ENCODE results near the gene EVL. TPM values are rescaled to one million over a fixed set of nuclear protein-coding genes. Genes with fewer than 3 reads are reported as not detected.
A peak's percentile ranks its signal among the peaks of the same experiment; 100 is the strongest.

Gene EVL
- total and polyA plus RNA-seq, 2 donors (not counting 3 experiments of a cell fraction or from before 2014, with no cell fraction given) = 34.6 to 62.5 TPM

GRCh38 chr14:100138082-100138787 is 73.0 kb downstream of the EVL start:
- Histone ChIP-seq H3K9me1 (replicated peaks; ENCODE audit: control insufficient read depth, extremely low read depth, insufficient read depth, low read length) (no peaks in the 10 kb centered on the region), H3K9ac (replicated peaks; ENCODE audit: extremely low read depth, insufficient read depth, low read length) (no peak overlapping the region), H3K27ac (ENCODE audit: insufficient read depth, low read depth, low read length) (no peak overlapping the region), H4K20me1 (replicated peaks; ENCODE audit: control insufficient read depth, extremely low read depth, insufficient read depth, low read length) (no peaks in the 10 kb centered on the region), H3K27me3 (ENCODE audit: control insufficient read depth in 2 of 2, insufficient read depth in 2 of 2, low read length in 2 of 2) (no peaks in the 10 kb centered on the region), H3K4me2 (ENCODE audit: insufficient read depth, low read length) (no peak overlapping the region), H3K79me2 (ENCODE audit: control insufficient read depth, insufficient read depth, low read length) (no peaks in the 10 kb centered on the region), H3K4me3 (replicated peaks in 1 of 3; ENCODE audit: insufficient read depth in 1 of 3, low read depth in 1 of 3, low read length in 3 of 3) (no peak overlapping the region), H3K36me3 (ENCODE audit: control insufficient read depth in 2 of 2, extremely low read depth in 1 of 2, insufficient read depth in 2 of 2, low read length in 2 of 2) (peaks cover 0 to 3% of the 10 kb centered on the region in 2 experiments), H3K9me3 (replicated peaks; ENCODE audit: control insufficient read depth, insufficient read depth, low read length) (no peaks in the 10 kb centered on the region), H3K4me1 (ENCODE audit: control insufficient read depth, extremely low read depth, insufficient read depth, low read length) (peaks cover 30% of the 10 kb centered on the region), H2AFZ (ENCODE audit: low read depth, low read length) (no peak overlapping the region)
- ChIA-PET CTCF (interaction anchor here (1.2 kb wide), 1 partner anchor 55 kb away, joined by 4 read pairs; no protein-coding TSS in a partner anchor), POLR2A (interaction anchor here (0.5 kb wide), 1 partner anchor 1385 kb away, joined by 3 read pairs; no protein-coding TSS in a partner anchor)
- DNase-seq (ENCODE audit: low read depth, low spot score) (no peak), FAIRE-seq (peak; percentile 60)
- dilution Hi-C loops (cut with MboI; ENCODE audit: extremely low pct_ligation_motif_present, low sequenced_read_pairs) (no loop called here), intact Hi-C loops (cut with micrococcal nuclease) (no loop called here)
- no peak for TF ChIP-seq POLR2A (IDR thresholded peaks at IDR 0.05; ENCODE audit: low read depth, low read length)
- TF ChIP-seq FOS (IDR thresholded peaks at IDR 0.05; ENCODE audit: borderline replicate concordance, insufficient read depth, low read length) = no peak
- TF ChIP-seq POLR2AphosphoS5 (IDR thresholded peaks at IDR 0.05; ENCODE audit: insufficient read depth, low read depth, low read length) = no peak
- no peak for TF ChIP-seq CTCF (IDR thresholded peaks at IDR 0.05; ENCODE audit: extremely low read depth in 1 of 2, insufficient read depth in 1 of 2, low read depth in 1 of 2, low read length in 2 of 2)
- no peak for TF ChIP-seq EZH2 (IDR thresholded peaks at IDR 0.05; ENCODE audit: borderline replicate concordance, low read depth, low read length, severe bottlenecking)
- TF ChIP-seq GATA2 (IDR thresholded peaks at IDR 0.05; ENCODE audit: insufficient read depth, insufficient read length, low read depth, low read length) = no peak
- TF ChIP-seq MAX (IDR thresholded peaks at IDR 0.05; ENCODE audit: insufficient read depth, insufficient read length) = no peak
- TF ChIP-seq JUN (IDR thresholded peaks at IDR 0.05; ENCODE audit: borderline replicate concordance, insufficient read depth, insufficient read length, low read depth) = no peak
- no peak for TF ChIP-seq MYC (IDR thresholded peaks at IDR 0.05; ENCODE audit: low read depth, low read length)
- BruUV-seq (replicated peaks) = no TSS peak

All from endothelial cell of umbilical vein (primary cell).